ENCODE data around the gene ARFIP1.

ARFIP1 gene, protein sequence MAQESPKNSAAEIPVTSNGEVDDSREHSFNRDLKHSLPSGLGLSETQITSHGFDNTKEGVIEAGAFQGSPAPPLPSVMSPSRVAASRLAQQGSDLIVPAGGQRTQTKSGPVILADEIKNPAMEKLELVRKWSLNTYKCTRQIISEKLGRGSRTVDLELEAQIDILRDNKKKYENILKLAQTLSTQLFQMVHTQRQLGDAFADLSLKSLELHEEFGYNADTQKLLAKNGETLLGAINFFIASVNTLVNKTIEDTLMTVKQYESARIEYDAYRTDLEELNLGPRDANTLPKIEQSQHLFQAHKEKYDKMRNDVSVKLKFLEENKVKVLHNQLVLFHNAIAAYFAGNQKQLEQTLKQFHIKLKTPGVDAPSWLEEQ

DNA sequence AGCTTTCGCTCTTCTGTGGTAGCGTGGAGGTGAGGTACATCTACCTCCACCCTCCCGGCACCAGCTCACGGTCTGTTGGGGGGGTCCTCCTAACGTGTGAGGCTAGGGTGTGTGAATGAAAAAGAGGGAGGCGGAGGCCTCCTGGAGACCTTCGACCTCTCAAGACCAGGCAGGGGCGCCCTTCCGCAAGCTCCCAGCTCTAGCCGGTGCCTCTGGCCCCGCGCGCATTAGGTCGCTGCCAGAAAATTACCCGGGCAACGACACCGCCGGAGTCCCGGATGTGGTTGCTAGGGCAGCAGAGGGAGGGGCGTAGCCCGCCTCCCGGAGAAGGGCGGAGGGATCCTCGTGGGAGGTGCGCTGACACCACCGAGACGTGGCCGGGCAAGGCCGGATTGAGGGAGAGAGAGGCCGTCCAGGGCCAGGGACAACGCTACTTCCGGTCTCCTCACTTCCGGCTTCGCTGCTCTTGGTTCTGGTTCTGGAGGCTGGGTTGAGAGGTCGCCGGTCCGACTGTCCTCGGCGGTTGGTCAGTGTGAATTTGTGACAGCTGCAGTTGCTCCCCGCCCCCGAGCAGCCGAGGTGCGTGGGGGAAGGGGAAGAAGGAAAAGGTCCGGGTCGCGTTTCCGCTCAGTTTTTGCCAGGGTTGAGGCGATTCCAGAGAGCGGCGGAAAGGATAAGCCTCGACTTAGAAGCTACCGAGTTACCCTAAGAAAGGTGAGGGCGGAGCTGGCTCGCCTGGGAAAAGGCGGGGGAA lies at the start of gene ARFIP1, which contains the start of gene TIGD4:
Gene ARFIP1, plus strand, starts transcription at position 442 of the 754 bp plus-strand sequence. CDS start 49,680 bp downstream, outside the sequence.
Gene TIGD4, minus strand, starts transcription at position 218 of the 754 bp plus-strand sequence. CDS start 8,726 bp downstream, outside the sequence.
- H3K27ac ChIP-seq = peak within 1 kb of the TSS; percentile 86
- peak; percentile 53 for TF ChIP-seq CTCF (IDR thresholded peaks at IDR 0.05)
- TF ChIP-seq ZFX (IDR thresholded peaks at IDR 0.05; ENCODE audit: borderline replicate concordance) = no peak

GRCh38 chr4:152731997-152732396 lies 47.8 kb upstream of the ARFIP1 start:
- H3K27ac ChIP-seq = no peak overlapping the region

GRCh38 chr4:152734015-152734698 lies 45.6 kb upstream of the ARFIP1 start:
- no peak overlapping the region for H3K27ac ChIP-seq
- no peak for TF ChIP-seq CTCF (IDR thresholded peaks at IDR 0.05)
- TF ChIP-seq ZFX (IDR thresholded peaks at IDR 0.05; ENCODE audit: borderline replicate concordance) = no peak

More at GRCh38 chr4:152731997-152732396, 47.8 kb upstream of the ARFIP1 start:
- no peak for TF ChIP-seq ZFX (IDR thresholded peaks at IDR 0.05; ENCODE audit: borderline replicate concordance)
- TF ChIP-seq CTCF (IDR thresholded peaks at IDR 0.05) = no peak

- H3K27ac ChIP-seq = no peak overlapping the region
- no peak for TF ChIP-seq CTCF (IDR thresholded peaks at IDR 0.05)
Measured at GRCh38 chr4:152734699-152735050, 45.1 kb upstream of the ARFIP1 start.

DNA sequence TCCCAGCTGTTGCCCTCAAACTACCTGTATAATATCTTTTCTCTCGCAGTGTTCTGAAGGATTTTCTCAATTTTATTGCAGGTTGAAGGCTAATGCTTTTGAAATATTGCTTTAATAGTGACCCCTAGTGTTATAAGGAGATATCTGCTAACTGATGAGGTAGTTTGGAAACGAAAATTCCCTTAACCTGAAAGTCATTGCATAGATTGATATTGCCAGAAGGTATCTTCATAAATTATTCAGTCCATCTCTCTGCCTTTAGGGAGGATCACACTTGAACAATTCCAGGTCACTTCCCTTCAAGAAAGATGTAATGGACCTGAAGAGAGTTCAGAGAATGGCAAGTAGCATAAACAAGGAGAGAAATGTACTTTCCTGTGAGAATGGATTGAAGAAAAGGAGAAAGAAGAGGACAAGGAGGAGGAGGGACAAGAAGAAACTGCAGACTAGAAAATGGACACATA lies 44.3 kb upstream of the ARFIP1 start:
- TF ChIP-seq CTCF (IDR thresholded peaks at IDR 0.05) (peak; percentile 70), ZFX (IDR thresholded peaks at IDR 0.05; ENCODE audit: borderline replicate concordance) (no peak)
- no peak overlapping the region for H3K27ac ChIP-seq

DNA sequence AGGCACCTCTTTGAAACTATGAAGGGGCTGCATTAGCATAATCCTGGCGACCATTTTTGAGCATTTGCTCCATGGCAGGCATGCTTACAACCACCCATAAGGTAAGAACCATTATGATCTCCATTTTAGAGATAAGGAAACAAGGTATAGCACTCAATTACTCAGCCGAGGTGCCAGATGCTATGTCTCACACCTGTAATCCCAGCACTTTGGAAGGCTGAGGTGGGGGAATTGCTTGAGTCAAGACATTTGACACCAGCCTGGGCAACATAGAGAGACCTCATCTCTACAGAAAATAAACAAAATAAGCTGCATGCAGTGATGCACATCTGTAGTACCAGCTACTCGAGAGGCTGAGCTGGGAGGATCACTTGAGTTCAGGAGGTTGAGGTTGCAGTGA lies 43.8 kb upstream of the ARFIP1 start:
- no peak overlapping the region for H3K27ac ChIP-seq
- TF ChIP-seq ZFX (IDR thresholded peaks at IDR 0.05; ENCODE audit: borderline replicate concordance) (no peak), CTCF (IDR thresholded peaks at IDR 0.05) (no peak)
